Measurements from ENCODE around the gene C14orf119. TPM values are rescaled to one million over a fixed set of nuclear protein-coding genes. Genes with fewer than 3 reads are reported as not detected.

C14orf119 gene
- total and polyA plus RNA-seq, 9 of the 15 experiments (the other 6 are each of a cell fraction or from before 2014, with no cell fraction given) = 36.7 to 251 (median 51.8) TPM

DNA sequence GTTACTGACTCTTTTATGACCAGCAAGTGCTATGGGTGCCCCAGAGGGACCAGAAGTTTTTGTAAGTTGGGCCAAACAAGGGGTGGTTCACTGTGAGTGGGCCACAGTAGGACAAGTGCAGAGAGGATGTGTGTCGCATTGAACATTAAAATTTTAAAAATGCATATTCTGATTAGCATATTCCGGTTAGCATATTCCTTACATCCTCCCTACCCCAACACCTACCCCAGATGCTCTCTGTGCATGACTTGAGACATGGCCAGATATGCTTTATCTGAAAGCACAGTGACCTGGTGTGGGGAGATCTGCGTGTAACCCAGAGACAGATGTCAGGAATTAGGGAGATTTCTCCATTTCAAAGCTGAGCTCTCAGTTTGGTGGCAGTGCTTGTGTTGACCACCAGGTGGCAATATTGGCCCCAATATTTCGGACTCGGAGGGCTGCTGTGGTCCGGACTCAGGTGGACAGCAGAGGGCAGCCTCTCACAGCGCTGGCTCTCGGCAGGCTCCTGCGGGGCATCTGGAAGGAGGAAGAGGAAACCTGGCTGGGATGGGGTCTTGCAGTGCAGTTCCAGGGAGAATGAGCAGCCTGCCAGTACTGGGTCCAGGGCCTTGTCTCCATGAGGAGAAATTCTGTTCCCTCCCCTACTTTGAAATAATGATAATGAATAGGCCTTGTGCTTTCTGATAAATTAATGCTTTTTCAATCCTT lies 25.4 kb downstream of the C14orf119 start (continued):
- TF ChIP-seq YY1 (IDR thresholded peaks at IDR 0.05; ENCODE audit: borderline replicate concordance in 1 of 3, control insufficient read depth in 1 of 3, extremely low read depth in 1 of 3, insufficient read depth in 3 of 3, insufficient read length in 1 of 3, insufficient replicate concordance in 2 of 3, low read depth in 1 of 3, low read length in 2 of 3) = peak in 2 of 3 experiments; percentile 25 to 71
- no peak for TF ChIP-seq HEY1 (CRISPR knock-in tag; IDR thresholded peaks at IDR 0.05; ENCODE audit: borderline replicate concordance)
- TF ChIP-seq ARHGAP35 (IDR thresholded peaks at IDR 0.05; ENCODE audit: partially characterized antibody) = no peak
- TF ChIP-seq SP1 (CRISPR knock-in tag; IDR thresholded peaks at IDR 0.05) = peak; percentile 74
- no peak for TF ChIP-seq DIDO1 (tag; IDR thresholded peaks at IDR 0.05; ENCODE audit: low read depth)
- TF ChIP-seq HDAC3 (IDR thresholded peaks at IDR 0.05; ENCODE audit: borderline replicate concordance, partially characterized antibody) = peak; percentile 57
- TF ChIP-seq CTBP1 (IDR thresholded peaks at IDR 0.05; ENCODE audit: borderline replicate concordance) = peak; percentile 78; the same call in 1 of the 2 replicates
- TF ChIP-seq ZNF165 (CRISPR knock-in tag; IDR thresholded peaks at IDR 0.05; ENCODE audit: borderline replicate concordance) = no peak
- TF ChIP-seq, protein P1, sequence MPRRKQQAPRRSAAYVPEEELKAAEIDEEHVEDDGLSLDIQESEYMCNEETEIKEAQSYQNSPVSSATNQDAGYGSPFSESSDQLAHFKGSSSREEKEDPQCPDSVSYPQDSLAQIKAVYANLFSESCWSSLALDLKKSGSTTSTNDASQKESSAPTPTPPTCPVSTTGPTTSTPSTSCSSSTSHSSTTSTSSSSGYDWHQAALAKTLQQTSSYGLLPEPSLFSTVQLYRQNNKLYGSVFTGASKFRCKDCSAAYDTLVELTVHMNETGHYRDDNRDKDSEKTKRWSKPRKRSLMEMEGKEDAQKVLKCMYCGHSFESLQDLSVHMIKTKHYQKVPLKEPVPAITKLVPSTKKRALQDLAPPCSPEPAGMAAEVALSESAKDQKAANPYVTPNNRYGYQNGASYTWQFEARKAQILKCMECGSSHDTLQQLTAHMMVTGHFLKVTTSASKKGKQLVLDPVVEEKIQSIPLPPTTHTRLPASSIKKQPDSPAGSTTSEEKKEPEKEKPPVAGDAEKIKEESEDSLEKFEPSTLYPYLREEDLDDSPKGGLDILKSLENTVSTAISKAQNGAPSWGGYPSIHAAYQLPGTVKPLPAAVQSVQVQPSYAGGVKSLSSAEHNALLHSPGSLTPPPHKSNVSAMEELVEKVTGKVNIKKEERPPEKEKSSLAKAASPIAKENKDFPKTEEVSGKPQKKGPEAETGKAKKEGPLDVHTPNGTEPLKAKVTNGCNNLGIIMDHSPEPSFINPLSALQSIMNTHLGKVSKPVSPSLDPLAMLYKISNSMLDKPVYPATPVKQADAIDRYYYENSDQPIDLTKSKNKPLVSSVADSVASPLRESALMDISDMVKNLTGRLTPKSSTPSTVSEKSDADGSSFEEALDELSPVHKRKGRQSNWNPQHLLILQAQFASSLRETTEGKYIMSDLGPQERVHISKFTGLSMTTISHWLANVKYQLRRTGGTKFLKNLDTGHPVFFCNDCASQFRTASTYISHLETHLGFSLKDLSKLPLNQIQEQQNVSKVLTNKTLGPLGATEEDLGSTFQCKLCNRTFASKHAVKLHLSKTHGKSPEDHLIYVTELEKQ (CRISPR knock-in tag; IDR thresholded peaks at IDR 0.05) = no peak
- TF ChIP-seq MYNN (IDR thresholded peaks at IDR 0.05) = peak; percentile 81
- TF ChIP-seq MYNN (CRISPR knock-in tag; IDR thresholded peaks at IDR 0.05) = no peak
- TF ChIP-seq POLR2AphosphoS5 (IDR thresholded peaks at IDR 0.05; ENCODE audit: control insufficient read depth, insufficient read depth, low read depth, low read length) = peak; percentile 92
- TF ChIP-seq NFIC (IDR thresholded peaks at IDR 0.05) = peak; percentile 86
- TF ChIP-seq ARID1B (IDR thresholded peaks at IDR 0.05) = peak; percentile 91
- TF ChIP-seq, protein P2, sequence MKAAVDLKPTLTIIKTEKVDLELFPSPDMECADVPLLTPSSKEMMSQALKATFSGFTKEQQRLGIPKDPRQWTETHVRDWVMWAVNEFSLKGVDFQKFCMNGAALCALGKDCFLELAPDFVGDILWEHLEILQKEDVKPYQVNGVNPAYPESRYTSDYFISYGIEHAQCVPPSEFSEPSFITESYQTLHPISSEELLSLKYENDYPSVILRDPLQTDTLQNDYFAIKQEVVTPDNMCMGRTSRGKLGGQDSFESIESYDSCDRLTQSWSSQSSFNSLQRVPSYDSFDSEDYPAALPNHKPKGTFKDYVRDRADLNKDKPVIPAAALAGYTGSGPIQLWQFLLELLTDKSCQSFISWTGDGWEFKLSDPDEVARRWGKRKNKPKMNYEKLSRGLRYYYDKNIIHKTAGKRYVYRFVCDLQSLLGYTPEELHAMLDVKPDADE (conservative IDR thresholded peaks at IDR 0.05; ENCODE audit: control insufficient read depth, low read depth, low read length) = peak; percentile 64; the same call in 1 of the 2 replicates
- peak; percentile 92 for TF ChIP-seq NCOR1 (IDR thresholded peaks at IDR 0.05)
- TF ChIP-seq, protein P3, sequence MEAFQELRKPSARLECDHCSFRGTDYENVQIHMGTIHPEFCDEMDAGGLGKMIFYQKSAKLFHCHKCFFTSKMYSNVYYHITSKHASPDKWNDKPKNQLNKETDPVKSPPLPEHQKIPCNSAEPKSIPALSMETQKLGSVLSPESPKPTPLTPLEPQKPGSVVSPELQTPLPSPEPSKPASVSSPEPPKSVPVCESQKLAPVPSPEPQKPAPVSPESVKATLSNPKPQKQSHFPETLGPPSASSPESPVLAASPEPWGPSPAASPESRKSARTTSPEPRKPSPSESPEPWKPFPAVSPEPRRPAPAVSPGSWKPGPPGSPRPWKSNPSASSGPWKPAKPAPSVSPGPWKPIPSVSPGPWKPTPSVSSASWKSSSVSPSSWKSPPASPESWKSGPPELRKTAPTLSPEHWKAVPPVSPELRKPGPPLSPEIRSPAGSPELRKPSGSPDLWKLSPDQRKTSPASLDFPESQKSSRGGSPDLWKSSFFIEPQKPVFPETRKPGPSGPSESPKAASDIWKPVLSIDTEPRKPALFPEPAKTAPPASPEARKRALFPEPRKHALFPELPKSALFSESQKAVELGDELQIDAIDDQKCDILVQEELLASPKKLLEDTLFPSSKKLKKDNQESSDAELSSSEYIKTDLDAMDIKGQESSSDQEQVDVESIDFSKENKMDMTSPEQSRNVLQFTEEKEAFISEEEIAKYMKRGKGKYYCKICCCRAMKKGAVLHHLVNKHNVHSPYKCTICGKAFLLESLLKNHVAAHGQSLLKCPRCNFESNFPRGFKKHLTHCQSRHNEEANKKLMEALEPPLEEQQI (IDR thresholded peaks at IDR 0.05) = peak; percentile 82
- peak; percentile 100 for TF ChIP-seq RAD21 (CRISPR knock-in tag; conservative IDR thresholded peaks at IDR 0.05 in 1 of 2, IDR thresholded peaks at IDR 0.05 in 1 of 2)
- peak; percentile 38; the same call in 1 of the 2 replicates for TF ChIP-seq FOSL1 (tag; conservative IDR thresholded peaks at IDR 0.05)
- TF ChIP-seq ZNF24 (IDR thresholded peaks at IDR 0.05) = peak; percentile 63; the same call in 1 of the 2 replicates
- peak; percentile 89 for TF ChIP-seq KLF16 (IDR thresholded peaks at IDR 0.05)
- no peak for TF ChIP-seq HDAC2 (IDR thresholded peaks at IDR 0.05)

Measured in K562 (cell line).